GM12874 (cell line): ENCODE measurements around the gene DDO.

Source experiments
- CTCF ChIP-seq: IDR thresholded peaks from 2 replicates; pipeline ENCODE4 v1.5.1; 2011; ENCODE audit warnings: low read depth, mild to moderate bottlenecking, control low read depth, low read length, moderate library complexity; ENCODE audit not compliant: insufficient read depth

The DDO gene

DNA sequence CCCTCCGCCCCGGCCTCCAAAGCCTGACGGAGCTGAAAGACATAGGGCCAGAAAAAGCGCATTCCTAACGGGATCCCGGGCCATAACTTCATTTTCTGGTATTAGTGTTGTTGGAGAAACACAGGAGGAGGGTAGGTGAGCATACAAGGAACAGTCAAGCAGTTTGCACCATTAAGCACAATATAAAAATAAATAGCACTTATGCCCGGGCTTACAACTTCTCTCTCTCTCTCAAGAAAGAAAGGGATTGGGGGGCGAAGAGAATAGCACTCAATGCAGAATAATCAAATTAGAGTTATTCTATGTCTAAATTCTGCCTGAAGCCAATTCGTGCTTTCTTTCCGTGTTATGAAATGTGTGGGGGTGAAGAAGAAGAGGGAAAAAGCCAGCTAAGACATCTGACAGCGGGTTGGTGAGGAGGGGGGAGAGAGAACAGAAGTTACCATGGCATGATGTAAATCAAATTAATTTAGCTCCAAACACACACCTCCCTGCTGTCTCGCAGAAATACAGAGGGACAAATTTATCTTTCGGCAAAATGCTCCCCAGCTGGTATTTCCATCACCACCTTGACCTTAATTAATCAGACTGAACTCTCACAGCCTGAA is 56.7 kb downstream of the DDO start:
- TF ChIP-seq CTCF = no peak

DNA sequence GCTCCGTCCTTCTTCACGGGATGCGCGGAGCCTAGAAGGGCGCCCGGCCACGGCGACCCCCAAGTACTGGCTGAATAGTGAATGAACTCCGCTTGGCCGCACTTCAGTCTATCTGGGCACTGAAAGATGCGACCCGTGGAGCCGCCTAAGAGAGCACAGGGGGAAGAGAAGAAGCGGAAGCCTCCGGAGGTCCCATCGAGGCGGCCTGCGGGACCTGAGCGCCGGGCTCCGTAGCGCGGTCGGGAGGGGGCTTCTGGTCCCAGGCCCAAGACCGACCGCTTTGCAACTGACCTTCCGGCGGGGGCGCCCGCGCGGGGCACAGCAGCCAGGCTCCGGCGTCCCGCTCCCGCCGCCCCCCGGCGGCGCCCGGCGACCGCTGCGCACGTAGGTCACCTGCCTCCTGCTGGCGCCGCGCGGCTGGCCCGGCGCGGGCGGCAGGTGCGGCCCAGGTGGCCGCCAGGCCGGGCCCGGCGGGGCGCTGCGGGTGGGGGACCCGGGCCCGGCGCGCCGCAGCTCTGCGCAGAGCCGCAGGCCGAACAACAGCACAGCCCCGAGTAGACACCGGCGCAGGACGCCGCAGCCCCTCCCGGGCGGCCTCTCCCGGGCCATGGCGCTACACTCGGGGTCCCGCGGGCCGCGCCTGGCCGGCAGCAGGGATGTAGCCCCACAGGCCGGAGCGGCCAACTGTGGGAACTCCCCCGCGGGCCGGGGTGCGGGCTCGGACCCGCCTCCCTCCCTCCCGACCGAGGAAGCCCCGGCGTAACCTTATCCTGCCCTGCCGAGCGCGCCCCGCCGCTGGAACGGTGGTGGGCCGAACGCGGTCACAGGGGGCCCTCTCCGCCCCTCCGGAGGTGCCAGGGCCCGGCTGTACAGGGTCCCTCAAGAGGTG is 57.5 kb downstream of the DDO start, which contains the start of gene METTL24:
METTL24 (minus strand) TSS at position 686 of the 889 bp plus-strand sequence; CDS start at position 609, 77 bp downstream.
- TF ChIP-seq CTCF = no peak

GRCh38 chr6:110357298-110357663 is 58.1 kb downstream of the DDO start:
- TF ChIP-seq CTCF = no peak

DNA sequence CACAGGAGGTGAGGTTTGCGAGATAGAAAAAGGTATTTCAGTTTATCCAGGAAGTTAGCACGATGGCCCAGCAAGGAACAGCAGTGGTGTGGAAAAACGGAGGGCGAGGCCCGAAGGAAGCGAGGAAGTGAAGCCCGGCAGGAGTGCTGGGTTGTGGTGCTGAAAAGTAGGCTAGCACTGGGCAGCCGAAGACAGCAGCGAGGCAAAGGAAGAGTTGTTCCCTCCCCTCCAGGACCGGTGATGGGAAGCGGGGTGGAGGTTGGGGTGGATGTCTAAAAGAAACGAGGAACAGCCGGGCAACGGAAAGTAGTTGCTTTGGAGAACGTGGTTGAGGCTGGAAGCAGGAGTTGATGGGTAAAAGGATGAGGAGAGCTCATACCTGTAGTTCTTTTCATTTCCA is 58.6 kb downstream of the DDO start:
- no peak for TF ChIP-seq CTCF

DNA sequence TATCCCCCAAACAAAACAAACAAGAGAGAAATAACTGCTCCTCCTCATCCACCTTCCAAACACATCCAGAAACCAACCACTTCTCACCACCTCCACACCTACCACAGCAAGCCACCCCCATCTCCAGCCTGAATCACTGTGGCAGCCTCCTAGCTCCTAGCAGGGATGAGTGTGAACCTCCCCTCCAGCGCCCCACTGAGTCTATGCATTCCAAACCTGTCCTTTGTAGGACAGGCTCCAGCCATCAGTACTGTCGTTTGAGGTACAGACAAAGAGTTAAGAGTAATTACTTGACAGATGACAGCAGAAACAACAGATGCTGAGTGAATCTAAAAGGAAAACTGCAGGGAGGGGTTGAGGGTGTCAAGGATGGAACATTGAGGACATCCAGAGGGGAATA is 59.6 kb downstream of the DDO start:
- TF ChIP-seq CTCF = no peak

- TF ChIP-seq CTCF = no peak
Measured at GRCh38 chr6:110355022-110355421, 60.4 kb downstream of the DDO start.

DNA sequence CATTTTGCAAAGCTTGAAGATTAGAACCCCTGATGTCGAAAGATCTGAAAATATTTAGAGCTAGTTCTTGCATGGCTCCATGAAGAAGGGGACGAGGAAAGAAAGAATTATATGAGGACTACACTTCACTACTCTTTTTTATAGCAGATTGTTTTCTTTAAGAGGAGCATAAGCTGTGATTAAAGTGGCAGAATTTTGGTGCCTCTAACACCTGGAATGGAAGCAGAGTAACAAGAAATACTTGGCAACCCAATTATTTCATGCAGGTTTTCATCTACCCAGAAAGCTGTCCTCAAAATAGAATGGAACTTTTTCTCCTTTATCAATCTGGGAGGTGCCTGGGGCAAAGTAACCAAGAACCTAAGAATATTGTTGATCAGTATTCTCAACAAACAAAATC is 61.2 kb downstream of the DDO start:
- TF ChIP-seq CTCF = no peak
